Breast epithelium (tissue), 4 donors: ENCODE results near the gene PARVB. TPM values are rescaled to one million over a fixed set of nuclear protein-coding genes. Genes with fewer than 3 reads are reported as not detected.

Source experiments
- DNase-seq, 2 donors: peaks; one replicate each; pipeline ENCODE4 v3.0.0-alpha.2; 2019; ENCODE audit warnings: low spot score in 2 of 2
- H3K27ac ChIP-seq, 2 donors: fragments of 200-600 bp; sonication (generic) in 1 of 2; one replicate each; pipeline ENCODE4 v1.5.1; 2016 to 2019; ENCODE audit warnings: mild to moderate bottlenecking in 1 of 2
- H3K27me3 ChIP-seq, 2 donors: fragments of 200-600 bp; sonication (generic) in 1 of 2; one replicate each; pipeline versions ENCODE4 v1.5.1 to v1.6.0; 2017 to 2019; ENCODE audit warnings: control low read depth in 1 of 2, mild to moderate bottlenecking in 1 of 2
- H3K36me3 ChIP-seq: fragments of 200-600 bp; one replicate; pipeline ENCODE4 v1.5.1; 2019
- H3K4me1 ChIP-seq, 2 donors: fragments of 200-600 bp; sonication (generic); one replicate each; pipeline ENCODE4 v1.5.1; 2016 to 2019; ENCODE audit warnings: control low read depth in 1 of 2
- H3K4me3 ChIP-seq, 3 donors: fragments of 200-600 bp; sonication (generic); 1 replicate in 2 of 3; 2 replicates in 1 of 3; pipeline ENCODE4 v1.5.1; 2016 to 2019; ENCODE audit warnings: mild to moderate bottlenecking in 3 of 3, moderate library complexity in 2 of 3
- H3K9me3 ChIP-seq, 2 donors: fragments of 200-600 bp; sonication (generic) in 1 of 2; one replicate each; pipeline ENCODE4 v1.5.1; 2016 to 2019; ENCODE audit warnings: control low read depth in 1 of 2
- POLR2A ChIP-seq: fragments of 450-650 bp; IDR thresholded peaks from one replicate; pipeline ENCODE4 v1.6.1; 2016; ENCODE audit warnings: antibody characterized with exemption, mild to moderate bottlenecking, moderate library complexity
- POLR2AphosphoS5 ChIP-seq, 3 donors: sonication (generic); formaldehyde crosslinking; IDR thresholded peaks; one replicate each; pipeline ENCODE4 v1.6.1; 2017; ENCODE audit warnings: antibody characterized with exemption in 3 of 3
- intact Hi-C: fragments of 100-400 bp; cut with DNase I; formaldehyde crosslinking; loops from one replicate; pipeline ENCODE4 v1.15.1; 2023; ENCODE audit warnings: low total_unique reads
- total RNA-seq, 3 donors: library from RNA; depleted of rRNA; stranded (reverse); fragments of >200 nt; gene quantifications; one replicate each; pipeline ENCODE4 v1.1.0, GENCODE V29; 2016
- TF ChIP-seq, protein P1 (sequence below), 3 donors: fragments of 450-650 bp; IDR thresholded peaks; one replicate each; pipeline ENCODE4 v1.5.1; 2016 to 2017; ENCODE audit warnings: antibody characterized with exemption in 3 of 3, mild to moderate bottlenecking in 3 of 3, moderate library complexity in 3 of 3

The PARVB gene
- total RNA-seq, 3 donors from 2014 or later, result 12.3 to 57.6 (median 21.6) TPM

- intact Hi-C loops, result no loop called here
- DNase-seq, result no peak
- Histone ChIP-seq H3K4me3 (no peak overlapping the region), H3K36me3 (no peaks in the 10 kb centered on the region), H3K4me1 (no peaks in the 10 kb centered on the region), H3K27me3 (no peaks in the 10 kb centered on the region), H3K27ac (no peak overlapping the region), H3K9me3 (peaks cover 14 to 16% of the 10 kb centered on the region in 2 donors)
- TF ChIP-seq POLR2A (no peak), POLR2AphosphoS5 (IDR thresholded peaks at IDR 0.05) (no peak)
- TF ChIP-seq, protein P1, sequence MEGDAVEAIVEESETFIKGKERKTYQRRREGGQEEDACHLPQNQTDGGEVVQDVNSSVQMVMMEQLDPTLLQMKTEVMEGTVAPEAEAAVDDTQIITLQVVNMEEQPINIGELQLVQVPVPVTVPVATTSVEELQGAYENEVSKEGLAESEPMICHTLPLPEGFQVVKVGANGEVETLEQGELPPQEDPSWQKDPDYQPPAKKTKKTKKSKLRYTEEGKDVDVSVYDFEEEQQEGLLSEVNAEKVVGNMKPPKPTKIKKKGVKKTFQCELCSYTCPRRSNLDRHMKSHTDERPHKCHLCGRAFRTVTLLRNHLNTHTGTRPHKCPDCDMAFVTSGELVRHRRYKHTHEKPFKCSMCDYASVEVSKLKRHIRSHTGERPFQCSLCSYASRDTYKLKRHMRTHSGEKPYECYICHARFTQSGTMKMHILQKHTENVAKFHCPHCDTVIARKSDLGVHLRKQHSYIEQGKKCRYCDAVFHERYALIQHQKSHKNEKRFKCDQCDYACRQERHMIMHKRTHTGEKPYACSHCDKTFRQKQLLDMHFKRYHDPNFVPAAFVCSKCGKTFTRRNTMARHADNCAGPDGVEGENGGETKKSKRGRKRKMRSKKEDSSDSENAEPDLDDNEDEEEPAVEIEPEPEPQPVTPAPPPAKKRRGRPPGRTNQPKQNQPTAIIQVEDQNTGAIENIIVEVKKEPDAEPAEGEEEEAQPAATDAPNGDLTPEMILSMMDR (IDR thresholded peaks at IDR 0.05), result no peak
Measured at GRCh38 chr22:44215287-44215686, 191.2 kb downstream of the PARVB start.

- Histone ChIP-seq H3K9me3 (peaks cover 14 to 21% of the 10 kb centered on the region in 2 donors), H3K4me1 (no peaks in the 10 kb centered on the region), H3K27me3 (peaks cover 0 to 7% of the 10 kb centered on the region in 2 donors), H3K36me3 (no peaks in the 10 kb centered on the region), H3K4me3 (no peak overlapping the region), H3K27ac (no peak overlapping the region)
- TF ChIP-seq, protein P1 (IDR thresholded peaks at IDR 0.05), result no peak
- TF ChIP-seq POLR2AphosphoS5 (IDR thresholded peaks at IDR 0.05) (no peak), POLR2A (no peak)
- no peak for DNase-seq
- intact Hi-C loops, result no loop called here
Measured at GRCh38 chr22:44217346-44217745, 193.2 kb downstream of the PARVB start.

GRCh38 chr22:44218071-44218470, 194.0 kb downstream of the PARVB start:
- Histone ChIP-seq H3K4me3 (no peak overlapping the region), H3K27me3 (peaks cover 0 to 7% of the 10 kb centered on the region in 2 donors), H3K27ac (no peak overlapping the region), H3K4me1 (no peaks in the 10 kb centered on the region), H3K9me3 (peaks cover 14 to 21% of the 10 kb centered on the region in 2 donors), H3K36me3 (no peaks in the 10 kb centered on the region)
- TF ChIP-seq POLR2A (no peak), POLR2AphosphoS5 (IDR thresholded peaks at IDR 0.05) (no peak)
- TF ChIP-seq, protein P1 (IDR thresholded peaks at IDR 0.05), result no peak
- peak in 1 of 2 donors; percentile 7 for DNase-seq
- intact Hi-C loops, result no loop called here

- intact Hi-C loops, result no loop called here
- DNase-seq, result peak in 1 of 2 donors; percentile 9
- Histone ChIP-seq H3K27me3 (peaks cover 0 to 14% of the 10 kb centered on the region in 2 donors), H3K36me3 (no peaks in the 10 kb centered on the region), H3K4me3 (no peak overlapping the region), H3K4me1 (no peaks in the 10 kb centered on the region), H3K9me3 (peaks cover 14 to 21% of the 10 kb centered on the region in 2 donors), H3K27ac (no peak overlapping the region)
- TF ChIP-seq POLR2A (no peak), POLR2AphosphoS5 (IDR thresholded peaks at IDR 0.05) (no peak)
- TF ChIP-seq, protein P1 (IDR thresholded peaks at IDR 0.05), result no peak
Measured at GRCh38 chr22:44219101-44219870, 195.2 kb downstream of the PARVB start.
